GM19193 (cell line): ENCODE results near the gene KRT10.
A peak's percentile ranks its signal among the peaks of the same experiment; 100 is the strongest.

Experiments
- POLR2A ChIP-seq: IDR thresholded peaks from 4 replicates; pipeline ENCODE4 v1.6.1; 2011; ENCODE audit not compliant: insufficient read depth, insufficient read length; ENCODE audit errors: extremely low read depth

The KRT10 gene

DNA sequence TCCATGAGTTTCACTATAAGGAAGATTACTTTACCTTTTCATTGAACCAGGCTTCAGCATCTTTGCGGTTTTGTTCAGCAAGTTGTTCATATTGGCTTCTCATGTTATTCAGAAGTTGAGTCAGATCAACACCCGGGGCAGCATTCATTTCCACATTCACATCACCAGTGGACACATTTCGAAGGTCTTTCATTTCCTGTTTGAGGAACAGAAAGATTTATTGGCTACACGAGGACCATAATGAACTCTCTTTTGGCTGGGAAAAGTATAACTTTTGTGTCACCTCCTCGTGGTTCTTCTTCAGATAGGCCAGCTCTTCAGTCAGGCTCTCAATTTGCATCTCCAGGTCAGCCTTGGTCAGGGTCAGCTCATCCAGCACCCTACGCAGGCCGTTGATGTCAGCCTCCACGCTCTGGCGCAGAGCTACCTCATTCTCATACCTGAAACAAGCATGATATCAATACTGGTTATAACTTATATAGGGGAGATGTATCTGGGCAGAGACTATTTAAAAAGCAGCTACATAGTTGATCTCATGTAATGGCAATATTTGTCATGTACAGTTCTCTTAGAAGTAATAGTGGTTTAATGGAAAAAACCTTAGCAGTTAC lies 2.1 kb downstream of the KRT10 start:
- TF ChIP-seq POLR2A, result no peak

DNA sequence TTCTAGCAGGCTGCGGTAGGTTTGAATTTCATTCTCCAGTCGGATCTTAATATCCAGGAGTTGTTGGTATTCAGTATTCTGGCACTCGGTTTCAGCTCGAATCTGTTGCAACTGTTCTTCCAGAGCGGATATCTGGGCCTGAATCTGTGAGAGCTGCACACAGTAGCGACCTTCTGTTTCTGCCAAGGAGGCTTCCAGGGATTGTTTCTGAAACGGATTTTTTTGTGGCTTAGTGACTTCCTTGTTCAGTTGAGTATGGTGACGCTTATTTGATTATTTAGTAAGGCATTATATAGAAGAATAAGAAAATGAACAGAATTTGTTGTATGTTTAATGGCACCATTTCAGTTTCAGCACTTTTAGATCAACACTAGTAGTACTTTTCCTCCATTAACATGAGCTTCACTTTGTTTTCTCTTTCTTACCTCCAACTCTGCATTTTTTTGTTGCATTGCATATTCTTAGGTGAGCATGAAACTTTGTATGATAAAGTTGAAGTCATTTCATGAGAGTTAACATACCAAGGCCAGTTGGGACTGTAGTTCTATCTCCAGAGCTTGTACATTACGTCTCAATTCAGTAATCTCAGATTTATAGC lies 2.8 kb downstream of the KRT10 start:
- no peak for TF ChIP-seq POLR2A

DNA sequence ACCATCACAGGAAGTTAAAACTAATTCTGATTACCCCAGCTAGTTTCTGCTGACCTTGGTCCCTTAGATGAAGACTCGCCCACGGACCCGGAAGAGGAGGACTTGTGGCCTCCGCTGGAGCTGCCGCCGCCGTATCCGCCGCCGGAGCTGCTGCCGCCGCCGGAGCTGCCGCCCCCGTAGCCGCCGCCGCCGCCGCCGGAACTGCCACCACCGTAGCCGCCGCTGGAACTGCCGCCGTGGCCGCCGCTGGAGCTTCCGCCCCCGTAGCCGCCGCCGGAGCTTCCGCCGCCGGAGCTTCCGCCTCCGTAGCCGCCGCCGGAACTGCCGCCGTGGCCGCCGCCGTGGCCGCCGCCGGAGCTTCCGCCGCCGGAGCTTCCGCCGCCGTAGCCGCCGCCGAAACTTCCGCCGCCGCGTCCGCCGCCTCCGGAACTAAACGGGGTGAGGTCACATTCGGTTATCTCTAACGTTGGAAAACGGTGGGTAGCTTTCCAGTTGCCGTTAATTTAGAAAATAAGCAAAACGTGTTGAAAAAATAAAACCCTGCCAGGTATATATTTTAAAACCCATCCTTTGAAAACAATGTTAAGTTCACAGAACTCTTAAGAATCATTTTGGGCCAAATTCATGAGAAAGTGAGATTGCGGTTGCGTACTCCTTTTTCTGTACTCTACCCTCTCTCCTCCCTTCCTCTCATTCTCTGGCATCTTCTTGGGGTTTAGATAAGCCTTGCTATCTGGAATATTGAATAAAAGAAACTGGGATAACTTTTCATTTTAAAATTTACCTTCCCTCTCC lies 3.5 kb downstream of the KRT10 start:
- peak; percentile 72 for TF ChIP-seq POLR2A

DNA sequence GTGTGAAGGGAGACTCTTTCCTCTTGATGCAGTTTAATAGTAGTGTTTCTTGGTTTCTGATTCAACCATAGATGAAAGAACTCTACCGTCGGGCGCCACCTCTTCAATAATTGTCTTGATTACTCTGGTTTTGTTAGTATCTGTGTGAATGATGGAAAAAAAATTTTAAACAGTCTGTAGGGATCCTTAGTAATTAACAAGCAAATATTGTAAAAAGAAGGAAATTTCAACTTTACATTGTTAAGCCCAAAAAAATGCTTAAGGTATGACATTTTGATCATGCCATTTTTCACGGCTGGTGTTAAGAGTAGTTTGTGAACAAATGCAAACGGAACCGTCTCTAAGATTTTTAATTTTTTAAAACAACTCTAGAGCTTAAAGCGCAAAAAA lies 4.1 kb downstream of the KRT10 start:
- no peak for TF ChIP-seq POLR2A

DNA sequence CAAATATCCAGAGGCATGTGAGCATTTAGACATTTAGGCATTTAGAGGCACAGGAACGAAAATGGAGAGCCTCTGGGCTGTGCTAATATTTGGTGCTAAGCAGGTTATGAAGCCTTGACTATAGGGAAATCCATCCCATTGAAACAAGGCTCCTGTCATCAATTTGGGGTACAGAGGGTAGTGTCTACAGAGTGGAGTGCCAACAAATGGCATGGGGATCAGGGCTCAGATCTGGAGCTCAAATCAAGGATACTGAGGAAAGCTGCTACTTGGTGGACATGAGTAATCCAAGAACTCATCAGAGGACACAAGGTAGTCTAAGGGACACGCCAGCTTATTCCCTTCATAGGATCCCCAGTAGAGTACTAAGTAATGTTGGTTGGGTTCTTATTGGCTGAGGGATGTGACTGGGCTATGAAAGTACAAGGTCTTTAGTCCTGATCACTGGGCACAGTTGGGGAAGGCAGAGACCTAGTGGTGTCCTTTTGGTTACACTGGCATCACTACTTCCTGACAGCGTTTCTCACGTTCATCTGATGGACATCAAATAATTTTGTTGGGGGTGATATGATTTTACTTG lies 5.2 kb downstream of the KRT10 start:
- no peak for TF ChIP-seq POLR2A

DNA sequence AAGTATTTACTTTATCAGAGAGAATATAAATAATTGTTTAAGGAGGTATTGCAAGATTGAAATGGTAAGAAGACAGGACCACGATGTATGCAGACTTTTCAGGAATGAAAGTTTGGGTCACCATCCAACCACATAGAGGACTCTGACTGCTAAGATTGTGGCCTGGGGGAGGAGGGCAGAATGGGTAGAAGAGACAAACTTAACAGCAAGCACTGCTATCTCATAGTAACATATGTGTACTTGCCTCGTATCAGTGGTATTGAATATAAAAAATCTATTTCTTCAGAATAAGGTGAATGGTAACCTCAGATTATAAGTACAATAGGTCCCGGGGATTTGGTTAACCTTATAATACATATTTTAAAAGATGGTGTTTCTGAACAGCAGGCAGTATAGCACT lies 5.8 kb downstream of the KRT10 start:
- TF ChIP-seq POLR2A, result no peak

DNA sequence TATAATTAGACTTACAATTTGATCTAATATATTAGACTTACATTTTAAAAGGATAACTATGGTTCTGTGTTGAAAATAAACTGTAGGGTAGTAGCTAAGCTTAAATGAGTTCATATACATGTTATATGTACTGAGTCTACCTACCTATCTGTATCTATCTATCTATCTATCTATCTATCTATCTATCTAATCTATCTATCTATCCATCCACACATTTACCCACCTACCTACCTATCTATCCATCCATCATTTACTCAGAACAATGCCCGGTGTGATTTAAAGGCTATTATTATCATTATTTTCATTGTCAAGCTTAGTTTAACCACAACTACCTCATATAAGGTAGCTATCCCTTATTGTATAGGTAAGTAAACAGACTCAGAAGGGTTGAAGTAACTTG lies 7.0 kb downstream of the KRT10 start:
- TF ChIP-seq POLR2A, result no peak

DNA sequence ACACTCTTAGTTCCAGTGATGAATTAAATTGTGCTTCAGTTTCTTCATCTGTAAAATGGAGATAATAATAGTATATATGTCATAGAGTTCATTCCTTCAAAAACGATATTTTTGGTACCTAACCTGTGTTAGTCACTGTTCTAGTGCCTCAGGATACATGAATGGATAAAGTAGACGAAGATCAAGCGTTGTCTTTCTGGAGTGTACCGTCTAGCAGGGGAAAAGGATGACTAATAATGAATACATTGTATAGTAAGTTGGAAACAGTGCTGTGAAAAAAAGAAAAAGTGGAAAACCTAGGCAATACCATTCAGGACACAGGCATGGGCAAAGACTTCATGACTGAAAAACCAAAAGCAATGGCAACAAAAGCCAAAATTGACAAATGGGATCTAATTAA lies 8.6 kb downstream of the KRT10 start:
- TF ChIP-seq POLR2A, result no peak

DNA sequence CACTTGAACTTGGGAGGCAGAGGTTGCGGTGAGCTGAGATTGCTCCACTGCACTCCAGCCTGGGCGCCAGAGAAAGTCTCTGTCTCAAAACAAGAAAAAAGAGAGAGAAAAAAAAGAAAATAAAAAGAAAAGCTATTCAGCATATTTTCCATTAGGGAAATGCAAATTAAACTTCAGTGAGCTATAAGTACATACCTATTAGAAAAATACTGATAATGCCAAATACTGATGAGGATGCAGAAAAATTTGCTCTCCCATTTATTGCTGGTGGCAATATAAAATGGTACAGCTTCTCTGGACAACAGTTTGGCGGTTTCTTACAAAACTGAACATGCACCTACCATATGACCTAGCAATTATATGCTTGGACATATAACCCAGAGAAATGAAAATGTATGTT lies 9.8 kb downstream of the KRT10 start:
- no peak for TF ChIP-seq POLR2A

DNA sequence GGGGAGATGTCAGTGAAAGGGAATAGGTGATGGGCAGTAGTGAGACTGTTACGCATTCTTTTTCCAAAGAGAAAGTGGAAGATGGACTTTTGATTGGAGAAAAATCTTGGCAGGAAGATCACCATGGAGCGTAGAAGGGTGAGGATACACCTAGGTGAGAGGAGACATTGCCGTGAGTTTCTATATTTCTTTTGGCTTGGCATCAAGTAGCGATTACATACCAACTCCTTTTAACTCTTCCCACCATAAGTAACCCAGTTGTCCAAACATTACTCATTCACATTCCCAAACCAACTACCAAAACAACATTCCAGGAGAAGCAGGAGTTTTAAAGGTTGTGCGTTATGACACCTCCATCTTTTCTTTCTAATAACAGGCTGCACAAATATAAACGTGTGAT lies 11.9 kb downstream of the KRT10 start:
- TF ChIP-seq POLR2A, result no peak

DNA sequence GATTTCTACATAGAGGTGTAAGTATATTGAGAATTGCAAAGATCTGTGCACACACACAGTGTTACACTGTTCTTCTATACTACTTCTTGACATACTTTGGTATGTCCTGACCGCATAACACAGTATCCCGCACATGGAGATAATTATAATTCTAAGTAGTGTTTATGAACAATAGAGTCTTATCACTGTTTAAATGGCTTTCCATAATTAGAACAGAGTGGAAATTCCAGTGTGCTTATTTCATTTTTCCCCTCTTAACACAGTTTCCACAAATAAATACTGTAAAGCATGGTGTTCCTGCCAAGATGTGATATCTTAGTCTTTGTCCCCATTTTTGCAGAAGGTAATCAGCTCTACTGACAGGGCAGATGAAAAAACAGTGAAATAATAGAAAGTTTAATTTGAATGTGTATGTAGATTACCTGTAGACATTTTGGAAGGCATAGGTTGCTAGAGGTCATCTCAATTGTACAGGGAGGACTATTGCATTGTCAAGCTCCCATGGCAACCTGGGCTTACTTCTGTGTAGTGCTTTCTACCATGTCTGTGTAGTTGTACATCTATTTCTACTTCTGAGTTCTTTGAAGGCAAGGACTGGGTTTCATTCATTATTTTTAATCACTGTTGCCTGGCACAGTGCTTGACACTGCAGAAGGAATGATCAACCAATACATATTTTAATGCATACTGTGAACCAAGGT lies 12.5 kb downstream of the KRT10 start:
- no peak for TF ChIP-seq POLR2A

DNA sequence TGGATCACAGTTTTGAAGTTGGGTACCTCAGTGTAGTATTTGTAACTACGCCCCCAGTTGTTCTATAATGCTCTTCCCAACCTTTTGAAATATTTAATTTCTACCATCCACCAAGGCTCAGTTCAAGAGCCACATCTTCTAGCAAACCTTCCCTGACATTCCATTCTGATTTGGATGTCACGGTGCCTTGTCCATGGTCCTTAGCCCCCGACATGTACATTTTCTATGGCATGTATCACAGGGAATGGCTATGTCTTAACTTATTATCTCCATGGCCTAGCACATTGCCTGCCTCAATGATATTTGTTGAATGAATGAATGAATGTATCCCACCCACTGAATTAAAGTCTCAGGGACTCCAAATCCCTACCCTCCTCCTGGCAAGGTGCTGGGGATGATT lies 16.3 kb downstream of the KRT10 start:
- no peak for TF ChIP-seq POLR2A

DNA sequence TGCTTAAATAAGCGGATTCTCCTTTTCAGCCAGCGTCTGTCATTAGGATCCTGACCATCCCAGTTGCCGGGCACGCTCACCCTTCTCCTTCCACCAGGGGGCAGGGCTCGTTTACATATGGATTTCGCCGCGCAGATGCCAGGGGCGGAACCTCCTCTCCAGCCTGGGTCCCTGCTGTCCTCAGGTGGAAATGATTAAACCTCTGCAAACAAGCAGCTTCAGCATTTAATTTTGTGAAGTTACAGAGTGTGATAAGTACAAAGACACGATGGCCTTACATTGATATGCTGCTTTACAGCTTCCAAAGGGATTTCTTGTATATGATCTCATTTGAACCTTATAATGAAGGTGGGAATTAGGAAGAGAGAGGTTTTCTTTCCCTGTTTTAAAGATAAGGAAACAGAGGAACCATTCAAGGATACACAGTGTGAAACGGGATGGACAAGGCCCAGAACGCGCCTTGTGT lies 18.8 kb downstream of the KRT10 start:
- TF ChIP-seq POLR2A, result no peak

DNA sequence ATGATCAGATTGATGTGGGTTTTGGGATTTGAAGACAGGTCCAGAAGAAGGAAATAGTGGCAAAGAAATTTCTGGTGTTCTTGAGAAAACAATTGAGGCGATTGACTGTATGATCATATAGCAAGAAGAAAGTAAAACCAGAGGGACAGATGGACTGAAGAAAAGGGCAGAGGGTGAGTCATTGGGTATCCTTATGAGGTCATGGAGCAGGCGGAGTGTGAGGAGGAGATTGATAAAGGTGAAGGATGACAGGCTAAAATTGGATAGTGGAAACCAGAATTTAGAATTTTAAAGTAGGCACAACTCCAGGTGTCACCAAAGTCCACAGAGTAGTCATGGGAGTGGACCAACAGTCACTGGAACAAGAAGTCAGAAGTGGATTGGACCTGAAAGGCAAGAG lies 21.3 kb downstream of the KRT10 start:
- no peak for TF ChIP-seq POLR2A

DNA sequence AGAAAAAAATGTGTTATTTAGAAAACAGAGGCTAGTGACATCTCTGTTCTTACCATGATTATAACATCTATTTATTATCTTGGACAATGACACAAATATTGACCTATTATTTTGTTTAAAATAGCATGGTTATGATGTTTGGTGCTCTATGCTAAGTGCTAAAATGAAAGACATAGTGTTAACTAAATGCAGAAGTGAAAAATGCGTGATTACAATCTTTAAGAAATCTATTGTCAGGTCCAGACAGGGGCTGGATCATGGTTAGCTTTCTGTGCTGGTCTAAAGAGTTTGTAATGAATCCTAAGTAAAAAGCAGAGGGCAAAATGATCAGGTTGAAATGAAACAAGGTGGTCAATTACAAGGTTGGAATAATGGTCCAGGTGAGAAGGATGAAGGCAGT lies 22.0 kb downstream of the KRT10 start:
- no peak for TF ChIP-seq POLR2A
